Stomach (tissue), 4 donors: ENCODE results near the gene VWA7.

ENCODE experiments used
- CTCF ChIP-seq, 7 experiments: fragments of 450-650 bp in 4 of 7; fragments of 200-600 bp in 3 of 7; sonication (generic) in 3 of 7; IDR thresholded peaks; one replicate each; pipeline ENCODE4 v1.5.1; 2016 to 2019; ENCODE audit warnings: antibody characterized with exemption in 7 of 7, control low read depth in 2 of 7, mild to moderate bottlenecking in 1 of 7
- EP300 ChIP-seq: sonication (generic); formaldehyde crosslinking; IDR thresholded peaks from one replicate; pipeline ENCODE4 v1.6.1; 2017; ENCODE audit warnings: antibody characterized with exemption

DNA sequence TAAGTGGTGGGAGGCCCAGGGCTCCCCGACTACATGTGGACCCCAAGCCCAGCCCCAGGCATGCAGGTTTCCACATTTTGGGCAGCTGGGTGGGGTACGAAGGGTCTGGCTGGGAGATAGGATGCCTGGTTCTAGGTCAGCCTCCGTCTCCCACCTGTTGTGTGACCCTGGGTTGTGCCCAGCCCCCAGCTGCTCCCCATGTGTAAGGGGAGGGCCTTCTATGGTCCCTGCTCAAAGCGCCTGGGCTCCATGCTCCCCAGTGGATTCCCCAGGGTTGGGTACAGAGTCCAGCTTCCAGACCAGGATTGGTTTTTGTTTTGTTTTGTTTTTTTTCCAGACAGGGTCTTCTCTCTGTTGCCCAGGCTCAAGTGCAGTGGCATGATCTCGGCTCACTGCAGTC is 1.1 kb upstream of the VWA7 start:
- TF ChIP-seq CTCF (IDR thresholded peaks at IDR 0.05) (no peak), EP300 (no peak)
